GM12864 (cell line): ENCODE results near the gene AMMECR1.
"Not testable (repeated sequence)": the region's sequence is repeated elsewhere in the genome, so short reads cannot be mapped to it uniquely, and the experiment has no call there.

ENCODE experiments used
- DNase-seq: peaks from one replicate; pipeline ENCODE4 v3.0.0-alpha.2; 2011; ENCODE audit warnings: low read depth
- H3K4me3 ChIP-seq: 2 replicates; pipeline ENCODE4 v1.5.1; 2011; ENCODE audit warnings: mild to moderate bottlenecking, low read depth, low read length, control low read depth
- CTCF ChIP-seq: IDR thresholded peaks from 2 replicates; pipeline ENCODE4 v1.5.1; 2011; ENCODE audit warnings: low read depth, mild to moderate bottlenecking, moderate library complexity, low read length, control low read depth, inconsistent platforms; ENCODE audit errors: missing control alignments

AMMECR1 gene

GRCh38 chrX:110338935-110339334 lies 21.1 kb upstream of the AMMECR1 start:
- no peak for TF ChIP-seq CTCF
- DNase-seq: no peak
- no peak overlapping the region for H3K4me3 ChIP-seq

GRCh38 chrX:110333458-110333857 lies 15.6 kb upstream of the AMMECR1 start:
- H3K4me3 ChIP-seq, DNase-seq: not testable (repeated sequence)

- no peak for TF ChIP-seq CTCF
- no peak overlapping the region for H3K4me3 ChIP-seq
- DNase-seq: no peak
Measured at GRCh38 chrX:110331444-110332030, 13.7 kb upstream of the AMMECR1 start.

- not testable (repeated sequence) for H3K4me3 ChIP-seq, DNase-seq
Measured at GRCh38 chrX:110328613-110329012, 10.7 kb upstream of the AMMECR1 start.

- no peak overlapping the region for H3K4me3 ChIP-seq
- no peak for TF ChIP-seq CTCF
- DNase-seq: no peak
Measured at GRCh38 chrX:110327336-110327735, 9.5 kb upstream of the AMMECR1 start.

GRCh38 chrX:110326712-110327111 lies 8.8 kb upstream of the AMMECR1 start:
- DNase-seq: no peak
- TF ChIP-seq CTCF: no peak
- no peak overlapping the region for H3K4me3 ChIP-seq

GRCh38 chrX:110322603-110323002 lies 4.7 kb upstream of the AMMECR1 start:
- TF ChIP-seq CTCF: no peak
- DNase-seq: no peak
- no peak overlapping the region for H3K4me3 ChIP-seq

- TF ChIP-seq CTCF: no peak
- H3K4me3 ChIP-seq: no peak overlapping the region
- no peak for DNase-seq
Measured at GRCh38 chrX:110321670-110322069, 3.8 kb upstream of the AMMECR1 start.
